NT2/D1 (cell line): ENCODE measurements around the gene OPHN1.

Experiments
- SUZ12 ChIP-seq: IDR thresholded peaks from 2 replicates; pipeline ENCODE4 v1.6.1; 2011; ENCODE audit not compliant: insufficient read length, insufficient read depth; ENCODE audit errors: extremely low read depth
- YY1 ChIP-seq: IDR thresholded peaks from 2 replicates; pipeline ENCODE4 v1.6.1; 2011; ENCODE audit not compliant: insufficient read length, insufficient read depth
- ZNF274 ChIP-seq: IDR thresholded peaks from 2 replicates; pipeline ENCODE4 v1.6.1; 2011; ENCODE audit warnings: mild to moderate bottlenecking, low read depth, low read length

- TF ChIP-seq SUZ12 (no peak), ZNF274 (no peak), YY1 (no peak)
These were observed 253.9 kb downstream of the OPHN1 start for GRCh38 chrX:68179355-68179754.
